Endothelial cell (in vitro differentiated cells): ENCODE data around the gene LHX4. TPM values are rescaled to one million over a fixed set of nuclear protein-coding genes. Genes with fewer than 3 reads are reported as not detected.

Source experiments
- DNase-seq: peaks from one replicate; pipeline ENCODE4 v3.0.0; 2021; ENCODE audit warnings: low spot score
- H3K27ac Mint-ChIP-seq: one replicate; pipeline ENCODE4 v1.8.0; 2021; ENCODE audit warnings: mixed read lengths, inconsistent platforms; ENCODE audit not compliant: unreplicated experiment
- H3K27me3 Mint-ChIP-seq: one replicate; pipeline ENCODE4 v1.8.0; 2021; ENCODE audit warnings: mild to moderate bottlenecking, moderate library complexity, mixed read lengths, inconsistent platforms; ENCODE audit not compliant: unreplicated experiment
- H3K36me3 Mint-ChIP-seq: one replicate; pipeline ENCODE4 v1.8.0; 2021; ENCODE audit warnings: mild to moderate bottlenecking, low read depth, mixed read lengths, inconsistent platforms; ENCODE audit not compliant: unreplicated experiment
- H3K4me1 Mint-ChIP-seq: one replicate; pipeline ENCODE4 v1.8.0; 2021; ENCODE audit warnings: mild to moderate bottlenecking, mixed read lengths, inconsistent platforms; ENCODE audit not compliant: unreplicated experiment
- H3K4me3 Mint-ChIP-seq: one replicate; pipeline ENCODE4 v1.8.0; 2021; ENCODE audit warnings: mild to moderate bottlenecking, mixed read lengths, inconsistent platforms; ENCODE audit not compliant: unreplicated experiment
- H3K9me3 Mint-ChIP-seq: one replicate; pipeline ENCODE4 v1.8.0; 2021; ENCODE audit warnings: mixed read lengths, inconsistent platforms; ENCODE audit not compliant: unreplicated experiment
- total RNA-seq: library from RNA; stranded (reverse); fragmentation: NEBNext Ultra II Directional; extraction: Animal tissue kit (Norgen Biotek cat#: 25700); gene quantifications from one replicate; pipeline ENCODE4 v1.2.1, GENCODE V29; 2021; ENCODE audit not compliant: unreplicated experiment
- TF ChIP-seq, protein P1 (sequence below): fragments of 200-600 bp; sonication (generic); IDR thresholded peaks from one replicate; pipeline ENCODE4 v1.5.0; 2021; ENCODE audit warnings: antibody characterized with exemption; ENCODE audit not compliant: unreplicated experiment

LHX4 gene
- total RNA-seq, 1 donor from 2014 or later: 1.5 TPM

DNA sequence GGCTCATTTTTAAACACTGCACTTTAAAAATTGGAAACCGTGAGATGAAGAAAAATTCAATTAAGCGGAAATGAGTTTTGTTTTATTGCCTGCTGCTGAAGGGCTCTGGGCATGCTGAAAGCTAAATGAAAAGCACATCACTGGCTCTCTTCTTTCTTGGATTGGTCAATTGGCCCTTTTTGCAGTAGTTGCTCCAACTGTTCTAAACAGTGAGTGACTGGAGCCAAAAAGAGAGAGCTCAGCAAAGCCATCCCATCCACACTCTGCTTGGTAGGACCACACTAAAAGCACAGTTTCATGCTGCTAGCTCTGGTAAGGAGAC lies 48.1 kb downstream of the LHX4 start:
- Mint-ChIP-seq H3K27me3 (peaks cover 2% of the 10 kb centered on the region), H3K27ac (no peak overlapping the region), H3K4me1 (peaks cover 4% of the 10 kb centered on the region), H3K36me3 (peaks cover 10% of the 10 kb centered on the region), H3K4me3 (no peak overlapping the region), H3K9me3 (no peaks in the 10 kb centered on the region)
- no peak for DNase-seq
- TF ChIP-seq, protein P1, sequence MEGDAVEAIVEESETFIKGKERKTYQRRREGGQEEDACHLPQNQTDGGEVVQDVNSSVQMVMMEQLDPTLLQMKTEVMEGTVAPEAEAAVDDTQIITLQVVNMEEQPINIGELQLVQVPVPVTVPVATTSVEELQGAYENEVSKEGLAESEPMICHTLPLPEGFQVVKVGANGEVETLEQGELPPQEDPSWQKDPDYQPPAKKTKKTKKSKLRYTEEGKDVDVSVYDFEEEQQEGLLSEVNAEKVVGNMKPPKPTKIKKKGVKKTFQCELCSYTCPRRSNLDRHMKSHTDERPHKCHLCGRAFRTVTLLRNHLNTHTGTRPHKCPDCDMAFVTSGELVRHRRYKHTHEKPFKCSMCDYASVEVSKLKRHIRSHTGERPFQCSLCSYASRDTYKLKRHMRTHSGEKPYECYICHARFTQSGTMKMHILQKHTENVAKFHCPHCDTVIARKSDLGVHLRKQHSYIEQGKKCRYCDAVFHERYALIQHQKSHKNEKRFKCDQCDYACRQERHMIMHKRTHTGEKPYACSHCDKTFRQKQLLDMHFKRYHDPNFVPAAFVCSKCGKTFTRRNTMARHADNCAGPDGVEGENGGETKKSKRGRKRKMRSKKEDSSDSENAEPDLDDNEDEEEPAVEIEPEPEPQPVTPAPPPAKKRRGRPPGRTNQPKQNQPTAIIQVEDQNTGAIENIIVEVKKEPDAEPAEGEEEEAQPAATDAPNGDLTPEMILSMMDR: no peak

DNA sequence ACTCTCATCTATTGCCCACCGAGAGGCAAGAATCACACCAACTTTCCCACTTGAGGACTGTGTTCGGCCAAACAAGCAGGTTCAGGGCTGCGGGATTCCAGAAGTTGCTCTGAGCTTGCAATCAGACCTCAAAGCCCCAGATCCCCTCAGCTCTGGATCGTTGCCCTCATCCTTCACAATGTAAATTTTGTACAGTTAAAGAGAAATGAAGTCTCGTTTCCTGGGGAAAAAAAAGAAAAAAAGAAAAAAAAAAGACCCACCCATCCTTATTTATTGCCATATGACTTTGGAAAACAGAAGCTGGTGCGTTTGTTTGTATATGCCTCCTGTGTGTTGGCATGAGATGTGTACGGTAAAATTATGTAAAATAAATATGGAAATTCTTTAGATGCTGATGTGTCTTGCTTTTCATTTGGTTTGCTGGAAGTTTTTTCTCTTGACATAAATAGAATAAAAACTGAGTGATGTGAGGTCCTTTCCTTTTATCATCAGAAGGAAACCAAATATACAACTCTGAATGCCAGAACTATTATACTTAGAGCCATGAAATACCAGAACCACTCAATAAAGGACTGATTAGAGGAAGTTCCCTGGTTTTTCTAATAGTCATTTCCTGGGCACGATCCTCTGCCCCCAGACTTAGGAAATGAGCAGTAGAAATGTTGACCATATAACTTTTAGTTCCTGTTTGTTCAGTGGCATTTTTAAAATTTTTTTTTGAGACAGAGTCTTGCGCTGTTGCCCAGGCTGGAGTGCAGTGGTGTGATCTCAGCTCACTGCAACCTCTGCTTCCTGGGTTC lies 48.7 kb downstream of the LHX4 start:
- no peaks in the 10 kb centered on the region for H3K9me3 Mint-ChIP-seq
- DNase-seq: no peak
- H3K27ac Mint-ChIP-seq: no peak overlapping the region
- peaks cover 10% of the 10 kb centered on the region for H3K36me3 Mint-ChIP-seq
- H3K4me3 Mint-ChIP-seq: no peak overlapping the region
- peaks cover 4% of the 10 kb centered on the region for H3K4me1 Mint-ChIP-seq
- peaks cover 2% of the 10 kb centered on the region for H3K27me3 Mint-ChIP-seq
- TF ChIP-seq, protein P1: no peak

DNA sequence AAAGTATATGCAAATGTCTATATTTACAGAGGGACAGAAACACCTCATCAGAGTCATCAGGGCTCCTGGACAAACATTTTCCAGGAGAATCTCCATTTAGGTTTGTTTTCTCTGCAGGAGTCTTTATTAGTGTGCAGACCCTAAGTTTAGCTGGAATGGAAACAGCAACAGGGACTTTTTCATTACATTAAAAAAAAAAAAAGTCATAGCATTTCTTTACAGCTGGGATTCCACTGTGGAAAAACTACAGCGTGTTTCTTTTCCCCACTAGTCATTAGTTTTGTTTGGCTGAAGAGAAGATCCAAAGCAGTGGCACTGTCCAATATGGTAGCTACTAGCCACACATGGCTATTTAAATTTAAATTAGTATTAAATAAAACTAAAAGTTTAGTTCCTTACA lies 49.6 kb downstream of the LHX4 start:
- TF ChIP-seq, protein P1: no peak
- Mint-ChIP-seq H3K36me3 (peaks cover 10% of the 10 kb centered on the region), H3K27ac (no peak overlapping the region), H3K27me3 (peaks cover 2% of the 10 kb centered on the region), H3K4me3 (no peak overlapping the region), H3K9me3 (no peaks in the 10 kb centered on the region), H3K4me1 (peaks cover 4% of the 10 kb centered on the region)
- DNase-seq: no peak

DNA sequence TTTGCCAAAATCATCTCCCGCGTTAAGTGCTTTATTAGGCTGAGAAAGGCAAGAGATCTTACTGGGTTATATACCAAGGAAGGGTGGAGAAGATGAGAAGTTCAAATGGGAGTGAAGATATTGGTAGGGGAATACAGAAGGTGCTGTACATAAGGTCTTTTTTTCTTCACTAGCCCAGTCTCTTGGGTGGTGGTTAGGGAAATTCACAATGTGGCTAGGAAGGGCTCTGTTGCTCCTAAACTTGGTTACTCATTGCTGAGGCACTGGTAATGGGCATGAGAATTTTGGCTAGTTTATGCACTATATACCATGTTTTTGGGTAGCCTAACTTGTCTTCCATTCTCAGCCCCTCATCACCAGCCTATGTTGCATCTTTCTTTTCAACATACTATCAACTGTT lies 50.6 kb downstream of the LHX4 start:
- H3K27ac Mint-ChIP-seq: no peak overlapping the region
- H3K4me1 Mint-ChIP-seq: peaks cover 4% of the 10 kb centered on the region
- H3K9me3 Mint-ChIP-seq: no peaks in the 10 kb centered on the region
- TF ChIP-seq, protein P1: no peak
- no peak for DNase-seq
- no peak overlapping the region for H3K4me3 Mint-ChIP-seq
- H3K36me3 Mint-ChIP-seq: peaks cover 5% of the 10 kb centered on the region
- peaks cover 2% of the 10 kb centered on the region for H3K27me3 Mint-ChIP-seq

DNA sequence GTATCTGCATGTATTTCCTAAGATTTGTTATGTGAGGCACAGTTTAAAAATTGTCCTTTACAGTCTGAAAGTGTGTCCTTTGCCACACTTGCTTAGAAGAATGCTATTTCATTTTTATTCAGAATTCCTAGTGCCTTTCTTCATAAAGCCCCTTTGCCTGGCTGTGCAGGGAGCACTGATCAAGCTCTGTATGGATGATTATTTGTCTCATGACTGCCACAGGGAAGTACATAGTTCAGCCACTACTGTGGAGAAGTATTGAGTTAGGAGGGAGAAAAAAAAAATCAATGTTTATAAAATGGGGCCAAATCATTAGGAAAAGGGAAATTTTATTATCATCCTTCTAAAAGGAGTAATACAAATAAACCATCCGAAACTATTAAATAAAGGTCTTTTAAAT lies 51.4 kb downstream of the LHX4 start:
- Mint-ChIP-seq H3K27ac (no peak overlapping the region), H3K4me3 (no peak overlapping the region), H3K36me3 (peaks cover 5% of the 10 kb centered on the region), H3K27me3 (peaks cover 2% of the 10 kb centered on the region), H3K4me1 (peaks cover 4% of the 10 kb centered on the region), H3K9me3 (no peaks in the 10 kb centered on the region)
- no peak for DNase-seq
- TF ChIP-seq, protein P1: no peak
